Pons (tissue), 1 donor: ENCODE measurements around the gene LRPAP1.
"Not testable (repeated sequence)": the region's sequence is repeated elsewhere in the genome, so short reads cannot be mapped to it uniquely, and the experiment has no call there.

Experiments
- DNase-seq: peaks from one replicate; pipeline ENCODE4 v3.0.0-alpha.2; 2016; ENCODE audit warnings: low spot score

LRPAP1 gene

GRCh38 chr4:3460926-3461325 lies 71.3 kb downstream of the LRPAP1 start:
- no peak for DNase-seq

DNA sequence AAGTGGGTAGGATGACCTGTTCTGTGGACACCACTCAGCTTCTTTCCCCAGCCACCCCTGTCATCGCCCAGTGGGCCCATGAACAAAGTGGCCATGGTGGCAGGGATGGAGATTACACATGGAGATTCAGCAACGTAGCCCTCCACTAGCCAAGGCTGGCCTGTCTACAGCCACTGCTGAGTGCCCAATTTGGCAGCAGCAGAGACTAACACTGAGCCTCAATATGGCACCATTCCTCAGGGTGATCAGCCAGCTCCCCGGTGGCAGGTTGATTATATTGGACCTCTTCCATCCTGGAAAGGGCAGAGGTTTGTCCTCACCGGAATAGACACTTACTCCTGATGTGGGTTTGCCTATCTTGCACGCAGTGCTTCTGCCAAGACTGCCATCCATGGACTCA lies 73.1 kb downstream of the LRPAP1 start:
- DNase-seq, result not testable (repeated sequence)

DNA sequence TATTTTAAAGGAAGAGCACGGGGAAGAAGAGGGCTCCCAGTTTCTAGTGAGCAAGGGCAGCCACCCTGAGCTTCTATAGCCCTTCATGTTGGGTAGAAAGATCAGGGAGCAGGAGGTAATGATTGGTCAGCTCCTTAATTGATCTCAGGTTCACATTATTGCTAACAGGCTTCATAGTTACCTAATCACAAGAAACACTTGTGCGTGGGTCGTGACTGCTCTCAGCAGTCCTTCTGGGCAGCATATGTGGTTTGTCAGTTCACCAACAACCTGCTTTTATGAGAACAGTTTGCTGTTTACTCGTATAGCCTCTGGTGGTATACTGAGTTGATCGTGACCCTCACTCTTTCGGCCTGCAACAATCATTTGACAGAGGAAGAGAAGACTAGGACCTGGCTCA lies 73.9 kb downstream of the LRPAP1 start:
- DNase-seq, result no peak

DNA sequence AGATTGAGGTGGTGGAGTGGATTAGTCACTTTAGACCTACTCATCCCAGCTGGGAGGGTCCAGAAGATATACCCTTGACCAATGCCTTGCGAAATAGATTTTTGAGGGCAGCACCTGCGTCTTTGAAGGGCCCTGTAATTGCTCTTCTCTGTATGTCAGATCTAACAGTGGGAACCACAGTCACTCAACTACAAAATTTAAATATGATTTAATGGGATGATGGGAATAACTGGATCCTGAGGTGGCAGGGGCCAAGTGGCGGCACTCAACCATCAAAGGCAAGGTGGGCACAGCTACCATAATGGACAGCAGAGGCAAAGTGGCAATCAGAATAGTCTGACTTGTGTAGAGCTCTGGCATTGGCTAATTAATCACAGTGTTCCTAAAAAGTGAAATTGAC lies 76.6 kb downstream of the LRPAP1 start:
- DNase-seq, result not testable (repeated sequence)
